ENCODE results near the gene RMND5A.
"Not testable (repeated sequence)": the region's sequence is repeated elsewhere in the genome, so short reads cannot be mapped to it uniquely, and the experiment has no call there.

The RMND5A gene

DNA sequence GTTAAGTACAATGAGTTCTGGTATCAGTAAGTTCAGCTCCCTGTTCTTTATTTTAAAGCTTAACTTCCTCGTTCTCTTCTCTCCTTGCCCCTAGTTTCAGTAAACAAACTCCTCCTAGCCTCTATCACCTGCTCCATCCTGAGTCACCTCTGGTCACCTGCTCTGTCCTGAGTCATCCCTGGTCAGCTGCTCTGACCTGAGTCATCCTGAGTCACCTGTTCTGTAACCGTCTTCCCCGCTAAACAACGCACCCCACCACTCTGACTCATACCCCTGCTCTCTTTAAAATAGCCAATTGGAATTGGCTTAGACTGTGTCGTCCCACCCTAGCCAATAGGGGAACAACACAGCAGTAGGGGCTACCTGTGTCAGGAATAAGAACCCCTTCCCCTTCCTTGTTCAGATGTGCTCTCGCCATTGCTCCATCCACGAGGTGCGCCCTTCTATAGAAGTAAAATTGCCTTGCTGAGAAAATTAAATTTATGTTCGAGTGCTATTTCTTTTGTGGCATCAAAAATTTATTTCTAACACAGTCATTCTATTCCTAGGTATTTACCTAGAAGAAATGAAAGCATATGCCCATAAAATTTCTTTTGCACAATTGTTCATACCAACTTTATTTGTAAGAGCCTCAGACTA, 24.9 kb upstream of the RMND5A start:
- DNase-seq (no peak), ATAC-seq (replicated peaks) (no peak)
- Mint-ChIP-seq H3K9me3 (peaks cover 7 to 21% of the 10 kb centered on the region in 2 donors), H3K36me3 (ENCODE audit: insufficient read depth) (no peaks in the 10 kb centered on the region), H3K4me1 (ENCODE audit: low read depth in 2 of 2) (peaks cover 0 to 4% of the 10 kb centered on the region in 2 donors), H3K4me3 (no peak overlapping the region), H3K27me3 (no peaks in the 10 kb centered on the region), H3K27ac (peak overlapping the region in 1 of 2 donors; percentile 16)

DNA sequence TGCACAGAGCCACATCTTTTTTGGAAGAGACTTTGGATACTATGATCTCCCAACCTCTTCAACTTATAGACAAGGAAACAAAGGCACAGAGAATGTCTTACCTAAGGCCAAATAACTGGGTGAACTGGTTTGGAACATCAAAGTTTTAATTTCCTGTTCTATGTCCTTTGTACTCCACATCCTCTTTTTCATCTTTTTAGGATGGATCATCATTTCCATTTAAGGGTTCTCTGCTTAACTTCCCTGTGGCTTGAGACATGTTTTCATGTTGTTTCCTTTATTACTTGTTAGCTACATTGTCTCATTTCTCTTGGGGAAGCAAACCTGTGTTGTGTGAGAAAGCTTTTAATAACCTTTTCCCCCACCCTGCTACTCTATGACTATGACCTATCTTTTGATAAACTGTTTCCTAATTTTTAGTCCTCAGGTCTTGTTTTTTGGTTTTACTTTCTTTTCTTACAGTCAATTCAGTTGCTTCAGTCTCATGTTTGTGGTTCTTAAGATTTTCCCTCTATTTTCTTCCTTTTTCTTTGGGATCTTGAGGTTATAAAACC, 22.5 kb upstream of the RMND5A start:
- H3K4me1 Mint-ChIP-seq (ENCODE audit: low read depth in 2 of 2): peaks cover 0 to 4% of the 10 kb centered on the region in 2 donors
- H3K9me3 Mint-ChIP-seq: peaks cover 7 to 21% of the 10 kb centered on the region in 2 donors
- ATAC-seq (replicated peaks) (no peak), DNase-seq (no peak)
- H3K27me3 Mint-ChIP-seq: peaks cover 0 to 5% of the 10 kb centered on the region in 2 donors
- peak overlapping the region in 1 of 2 donors; percentile 5 for H3K27ac Mint-ChIP-seq
- no peak overlapping the region for H3K4me3 Mint-ChIP-seq
- H3K36me3 Mint-ChIP-seq (ENCODE audit: insufficient read depth): no peaks in the 10 kb centered on the region

DNA sequence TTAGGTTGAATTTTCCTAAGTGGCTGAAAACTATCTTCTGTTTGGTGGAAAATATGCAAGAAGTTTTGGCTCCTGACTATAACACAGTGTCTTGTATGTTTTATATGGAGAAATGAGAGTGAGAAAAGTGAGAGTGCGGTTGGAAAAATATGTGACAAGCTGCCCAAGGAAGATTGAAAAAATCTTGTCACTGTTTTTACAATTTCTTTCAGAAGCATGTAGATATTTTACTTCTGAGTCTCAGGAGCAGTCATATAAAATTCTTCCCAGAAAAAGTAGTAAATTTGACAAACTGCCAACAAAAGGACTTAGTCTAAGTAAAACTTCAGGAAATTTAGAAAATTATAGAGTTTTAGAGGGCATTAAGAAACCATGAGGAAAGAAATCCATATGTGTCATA, 19.4 kb upstream of the RMND5A start:
- DNase-seq (no peak), ATAC-seq (replicated peaks) (no peak)
- Mint-ChIP-seq H3K4me1 (ENCODE audit: low read depth in 2 of 2) (peaks cover 0 to 4% of the 10 kb centered on the region in 2 donors), H3K27ac (no peak overlapping the region), H3K36me3 (ENCODE audit: insufficient read depth) (no peaks in the 10 kb centered on the region), H3K9me3 (no peaks in the 10 kb centered on the region), H3K27me3 (peaks cover 15 to 18% of the 10 kb centered on the region in 2 donors), H3K4me3 (no peak overlapping the region)

DNA sequence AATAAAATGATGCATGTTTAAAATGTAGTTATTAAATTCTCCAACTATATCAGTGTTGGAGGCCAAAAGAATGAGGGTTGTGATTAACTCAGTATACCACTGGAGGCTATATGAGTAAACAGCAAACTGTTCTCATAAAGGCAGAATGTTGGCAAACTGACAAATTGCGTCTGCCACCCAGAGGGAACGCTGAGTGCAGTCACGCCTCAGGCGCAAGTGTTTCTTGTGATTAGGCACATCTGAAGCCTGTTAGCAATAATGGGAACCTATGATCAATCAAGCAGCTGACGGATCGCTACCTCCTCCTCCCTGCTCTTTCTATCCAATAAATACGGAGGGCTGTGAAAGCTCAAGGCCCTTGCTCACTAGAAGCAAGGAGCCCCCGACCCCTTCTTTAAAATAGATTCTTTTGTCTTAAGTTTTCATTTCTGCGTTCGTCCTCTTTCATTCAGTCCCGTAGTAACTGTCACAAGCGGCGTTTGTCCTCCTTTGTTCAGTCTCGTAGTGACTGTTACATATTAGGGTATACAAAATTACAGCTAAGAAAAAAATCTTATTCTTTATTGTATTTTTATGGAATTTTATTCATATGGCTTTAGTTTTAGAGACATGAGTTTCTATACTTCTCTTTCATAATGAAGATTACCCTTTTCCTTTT, 16.3 kb upstream of the RMND5A start:
- ATAC-seq (replicated peaks): no peak
- Mint-ChIP-seq H3K4me3 (no peak overlapping the region), H3K9me3 (no peaks in the 10 kb centered on the region), H3K27ac (no peak overlapping the region), H3K36me3 (ENCODE audit: insufficient read depth) (no peaks in the 10 kb centered on the region), H3K4me1 (ENCODE audit: low read depth in 2 of 2) (no peaks in the 10 kb centered on the region), H3K27me3 (peaks cover 24 to 31% of the 10 kb centered on the region in 2 donors)
- DNase-seq: no peak

DNA sequence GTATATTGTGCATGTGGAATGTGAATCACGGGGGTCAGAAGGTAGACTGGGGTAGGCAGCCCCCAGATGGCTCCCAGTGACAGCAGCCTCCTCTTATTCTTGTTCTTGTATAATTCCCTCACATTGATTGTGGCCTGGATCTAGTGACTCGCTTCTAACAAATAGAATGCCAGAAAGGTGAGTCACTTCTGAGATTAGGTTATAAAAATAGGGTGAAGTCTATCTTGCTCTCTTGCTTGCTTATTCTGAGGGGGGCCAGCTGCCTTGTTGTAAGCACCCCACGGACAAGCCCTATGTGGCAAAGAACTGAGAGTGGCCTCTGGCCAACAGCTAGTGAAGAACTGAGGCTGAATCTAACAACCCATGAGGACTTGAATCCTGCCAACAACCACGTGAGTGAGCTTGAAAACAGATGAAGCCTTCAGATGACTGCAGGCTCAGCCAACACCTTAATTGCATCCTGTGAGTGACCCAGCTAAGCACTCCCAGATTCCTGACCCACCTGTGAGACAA, 15.6 kb upstream of the RMND5A start:
- H3K4me1 Mint-ChIP-seq (ENCODE audit: low read depth in 2 of 2): no peaks in the 10 kb centered on the region
- H3K36me3 Mint-ChIP-seq (ENCODE audit: insufficient read depth): no peaks in the 10 kb centered on the region
- ATAC-seq (replicated peaks) (no peak), DNase-seq (no peak)
- H3K27me3 Mint-ChIP-seq: peaks cover 24 to 31% of the 10 kb centered on the region in 2 donors
- no peak overlapping the region for H3K27ac Mint-ChIP-seq
- H3K9me3 Mint-ChIP-seq: no peaks in the 10 kb centered on the region
- no peak overlapping the region for H3K4me3 Mint-ChIP-seq

GRCh38 chr2:86706220-86706619, 13.9 kb upstream of the RMND5A start:
- DNase-seq (no peak), ATAC-seq (replicated peaks) (no peak)
- H3K27me3 Mint-ChIP-seq: peaks cover 24 to 31% of the 10 kb centered on the region in 2 donors
- H3K9me3 Mint-ChIP-seq: no peaks in the 10 kb centered on the region
- H3K4me1 Mint-ChIP-seq (ENCODE audit: low read depth in 2 of 2): no peaks in the 10 kb centered on the region
- H3K27ac Mint-ChIP-seq: no peak overlapping the region
- H3K4me3 Mint-ChIP-seq: no peak overlapping the region
- H3K36me3 Mint-ChIP-seq (ENCODE audit: insufficient read depth): no peaks in the 10 kb centered on the region

GRCh38 chr2:86706935-86707334, 13.2 kb upstream of the RMND5A start:
- Mint-ChIP-seq H3K9me3 (no peaks in the 10 kb centered on the region), H3K4me1 (ENCODE audit: low read depth in 2 of 2) (no peaks in the 10 kb centered on the region), H3K27ac (no peak overlapping the region), H3K27me3 (peaks cover 24 to 31% of the 10 kb centered on the region in 2 donors), H3K36me3 (ENCODE audit: insufficient read depth) (no peaks in the 10 kb centered on the region), H3K4me3 (no peak overlapping the region)
- ATAC-seq (replicated peaks) (no peak), DNase-seq (no peak)

- H3K9me3 Mint-ChIP-seq; H3K36me3 Mint-ChIP-seq (ENCODE audit: insufficient read depth); H3K4me3 Mint-ChIP-seq; DNase-seq; H3K27ac Mint-ChIP-seq; H3K4me1 Mint-ChIP-seq (ENCODE audit: low read depth in 2 of 2); ATAC-seq (replicated peaks): not testable (repeated sequence)
- H3K27me3 Mint-ChIP-seq: peaks cover 19 to 25% of the 10 kb centered on the region in 2 donors
Measured at GRCh38 chr2:86708126-86708525, 12.0 kb upstream of the RMND5A start.

GRCh38 chr2:86714579-86715173, 5.4 kb upstream of the RMND5A start:
- not testable (repeated sequence) for ATAC-seq (replicated peaks)

DNA sequence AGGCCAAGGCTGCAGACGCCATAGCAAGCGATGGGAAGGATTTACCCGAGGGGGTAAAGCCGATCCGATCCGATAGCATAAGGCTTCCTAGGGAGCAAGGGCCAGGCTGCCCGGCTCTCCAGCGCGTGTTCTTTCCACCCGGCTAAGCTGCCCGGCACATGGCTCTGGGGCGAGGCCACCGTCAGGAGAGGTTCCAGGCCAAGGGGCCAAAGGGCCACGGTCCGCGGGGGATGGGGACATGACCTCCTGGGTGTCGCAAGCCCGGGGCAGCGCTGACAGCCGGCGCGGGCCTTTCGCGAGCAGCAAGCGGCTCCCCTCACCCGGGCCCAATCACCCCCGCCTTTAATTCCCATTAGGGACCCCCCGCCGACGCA, 841 bp upstream of the RMND5A start:
- ATAC-seq (replicated peaks): not testable (repeated sequence)

More at GRCh38 chr2:86714579-86715173, 5.4 kb upstream of the RMND5A start:
- not testable (repeated sequence) for DNase-seq; H3K9me3 Mint-ChIP-seq; H3K4me3 Mint-ChIP-seq; H3K4me1 Mint-ChIP-seq (ENCODE audit: low read depth in 2 of 2); H3K27me3 Mint-ChIP-seq; H3K27ac Mint-ChIP-seq; H3K36me3 Mint-ChIP-seq (ENCODE audit: insufficient read depth)

GRCh38 chr2:86720540-86721320, 639 bp downstream of the RMND5A start:
- H3K9me3 Mint-ChIP-seq; H3K4me1 Mint-ChIP-seq (ENCODE audit: low read depth in 2 of 2); H3K36me3 Mint-ChIP-seq (ENCODE audit: insufficient read depth); H3K27me3 Mint-ChIP-seq: not testable (repeated sequence)
- H3K4me3 Mint-ChIP-seq: peak overlapping the region; percentile 79 to 84
- peak; percentile 39 for ATAC-seq (replicated peaks)
- H3K27ac Mint-ChIP-seq: peak overlapping the region; percentile 44 to 68
- DNase-seq: peak; percentile 49 to 62 (median 52)

More for the DNA sequence above, 841 bp upstream of the RMND5A start:
- H3K36me3 Mint-ChIP-seq (ENCODE audit: insufficient read depth); H3K9me3 Mint-ChIP-seq; H3K27ac Mint-ChIP-seq; H3K4me1 Mint-ChIP-seq (ENCODE audit: low read depth in 2 of 2); DNase-seq; H3K27me3 Mint-ChIP-seq: not testable (repeated sequence)
- peak overlapping the region; percentile 52 to 79 for H3K4me3 Mint-ChIP-seq

DNA sequence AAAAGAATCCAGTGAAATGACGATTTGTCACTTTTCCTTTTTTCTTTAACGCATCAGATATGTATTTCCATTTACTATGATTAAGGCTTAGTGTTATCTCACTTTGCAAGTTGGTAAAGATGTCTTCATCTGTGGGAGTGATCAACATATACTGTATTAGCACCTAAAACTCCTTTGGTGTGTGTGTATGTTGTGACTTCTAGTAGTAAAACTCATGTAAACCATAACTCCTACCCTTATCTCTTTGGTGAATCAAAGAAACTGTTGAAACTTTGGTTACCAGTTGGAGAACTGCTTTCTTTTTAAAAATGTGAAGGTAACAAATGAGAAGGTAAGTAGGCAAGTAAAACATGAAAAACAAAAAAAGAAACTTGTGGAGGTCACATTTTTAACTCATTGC, 5.6 kb downstream of the RMND5A start:
- not testable (repeated sequence) for H3K4me3 Mint-ChIP-seq; H3K27ac Mint-ChIP-seq; H3K36me3 Mint-ChIP-seq (ENCODE audit: insufficient read depth); DNase-seq; H3K4me1 Mint-ChIP-seq (ENCODE audit: low read depth in 2 of 2); H3K9me3 Mint-ChIP-seq; H3K27me3 Mint-ChIP-seq; ATAC-seq (replicated peaks)

DNA sequence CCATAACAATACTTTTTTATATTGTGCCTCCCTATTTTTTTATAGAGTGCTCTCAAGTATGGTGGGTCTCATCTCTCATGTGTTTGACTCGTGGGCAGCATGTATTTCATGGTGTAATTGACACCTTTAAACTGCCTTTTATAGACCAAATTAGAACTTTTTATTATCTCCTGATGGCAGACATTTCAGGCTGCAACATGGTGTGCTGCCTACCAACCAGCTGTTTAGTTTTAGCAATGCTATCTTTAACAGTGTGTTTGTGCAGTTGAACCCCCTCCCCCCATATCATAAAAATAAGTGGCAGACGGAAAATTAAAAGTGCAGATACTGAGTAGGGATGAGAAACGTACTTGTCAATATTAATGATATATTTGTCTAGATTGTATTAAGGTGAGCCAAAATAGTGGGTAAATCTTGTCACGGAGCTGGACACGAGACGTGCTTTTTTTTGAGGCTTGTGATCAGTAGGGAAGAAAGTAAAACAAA, 12.0 kb downstream of the RMND5A start:
- ATAC-seq (replicated peaks); H3K4me3 Mint-ChIP-seq; H3K36me3 Mint-ChIP-seq (ENCODE audit: insufficient read depth); H3K9me3 Mint-ChIP-seq; DNase-seq; H3K27ac Mint-ChIP-seq; H3K27me3 Mint-ChIP-seq: not testable (repeated sequence)
- peaks cover 8 to 10% of the 10 kb centered on the region in 2 donors for H3K4me1 Mint-ChIP-seq (ENCODE audit: low read depth in 2 of 2)
